HG02571 (cell line): ENCODE data around the gene CEMIP2.
A peak's percentile ranks its signal among the peaks of the same experiment; 100 is the strongest.

Experiments used
- ATAC-seq: cut with Tn5 transposase; IDR thresholded peaks from one replicate; pipeline ENCODE4 v1.9.1; 2021; ENCODE audit warnings: mild to moderate bottlenecking, moderate library complexity; ENCODE audit not compliant: unreplicated experiment

The CEMIP2 gene

DNA sequence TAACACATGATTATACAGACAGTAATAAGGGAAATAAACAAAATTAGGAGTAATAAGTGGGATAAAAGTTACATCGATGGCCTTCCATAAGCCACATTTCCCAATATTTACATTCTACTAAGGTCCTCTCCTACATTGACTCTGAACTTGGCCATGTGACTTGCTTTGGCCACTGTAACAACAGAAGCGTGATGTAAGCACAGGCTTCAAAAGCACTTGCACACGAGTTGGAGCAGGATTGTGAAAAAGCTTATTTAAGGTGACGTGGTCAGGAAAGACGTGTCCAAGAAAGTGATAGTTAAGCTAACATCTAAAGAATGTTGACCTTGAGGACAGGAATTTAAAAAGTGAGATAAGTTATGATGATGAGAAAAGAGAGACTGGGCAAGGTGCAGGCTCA is 9.8 kb upstream of the CEMIP2 start:
- no peak for ATAC-seq

GRCh38 chr9:71774920-71775319 is 6.6 kb upstream of the CEMIP2 start:
- no peak for ATAC-seq

DNA sequence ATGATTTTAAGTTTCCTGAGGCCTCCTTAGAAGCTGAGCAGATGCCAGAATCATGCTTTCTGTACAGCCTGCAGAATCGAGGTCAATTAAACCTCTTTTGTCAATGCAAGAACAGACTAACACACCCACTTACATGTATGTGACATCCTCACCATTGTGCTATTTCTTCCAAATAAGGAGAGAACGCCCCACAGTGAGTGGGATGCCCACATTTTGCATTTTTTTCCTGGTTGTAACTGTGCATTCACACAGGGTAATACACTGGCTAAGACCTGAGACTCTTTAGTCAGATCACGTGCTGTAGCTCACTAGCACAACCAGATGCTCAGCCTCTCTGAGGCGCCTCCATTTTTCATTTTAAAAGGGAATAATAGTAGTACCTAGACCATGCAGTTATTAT is 4.4 kb upstream of the CEMIP2 start:
- ATAC-seq: no peak

DNA sequence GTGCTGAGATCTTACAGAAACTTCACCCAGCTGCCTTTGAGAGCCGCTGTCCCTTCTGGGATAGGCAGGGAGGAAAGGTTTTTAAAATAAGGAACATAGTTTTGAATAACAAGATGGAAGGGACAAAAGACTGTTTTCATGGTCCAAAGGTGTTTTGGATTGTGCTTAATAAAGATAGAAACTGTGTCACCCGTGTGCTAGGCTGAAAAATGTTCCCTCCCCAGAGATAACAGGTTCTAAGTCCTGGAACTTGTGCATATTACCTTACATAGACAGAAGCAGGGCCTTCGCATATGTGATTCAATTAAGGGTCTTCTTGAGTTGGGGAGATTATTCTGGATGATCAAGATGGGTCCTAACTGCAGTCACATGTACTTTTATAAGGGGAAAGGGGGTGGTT is 1.9 kb upstream of the CEMIP2 start:
- ATAC-seq: no peak

GRCh38 chr9:71769175-71770161 is 1.2 kb upstream of the CEMIP2 start:
- ATAC-seq: peak; percentile 33

- ATAC-seq: no peak
Observed at GRCh38 chr9:71767776-71768321, 464 bp downstream of the CEMIP2 start.

DNA sequence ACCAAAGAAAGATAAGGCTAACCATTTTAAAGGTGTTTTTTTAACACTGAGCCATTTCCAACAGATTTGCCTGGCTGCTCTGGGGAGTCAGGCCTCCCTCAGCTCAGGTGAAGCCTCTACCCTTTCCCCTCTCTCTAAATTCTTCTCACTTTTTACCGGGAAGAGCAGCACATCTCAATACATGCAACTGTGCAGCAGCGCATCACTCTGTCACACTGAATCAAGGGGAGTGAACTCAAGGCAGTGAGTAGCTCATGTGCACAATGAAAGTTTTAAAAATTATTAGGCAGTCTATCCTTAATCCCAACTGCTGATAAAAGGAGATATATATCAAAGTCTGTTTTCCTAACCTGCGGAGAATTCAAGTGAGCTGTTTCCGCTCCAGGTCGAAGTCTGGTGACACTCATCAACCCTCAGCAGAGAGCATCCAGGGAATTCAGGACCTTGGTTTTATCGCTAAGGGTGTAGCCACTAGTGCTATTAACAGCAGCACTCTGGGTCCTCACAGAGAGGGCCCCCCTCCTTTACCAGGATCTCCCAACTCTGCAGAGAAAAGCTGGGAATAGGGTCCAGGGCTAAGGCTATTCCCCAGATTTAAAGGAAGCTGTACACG is 1.0 kb downstream of the CEMIP2 start:
- no peak for ATAC-seq

DNA sequence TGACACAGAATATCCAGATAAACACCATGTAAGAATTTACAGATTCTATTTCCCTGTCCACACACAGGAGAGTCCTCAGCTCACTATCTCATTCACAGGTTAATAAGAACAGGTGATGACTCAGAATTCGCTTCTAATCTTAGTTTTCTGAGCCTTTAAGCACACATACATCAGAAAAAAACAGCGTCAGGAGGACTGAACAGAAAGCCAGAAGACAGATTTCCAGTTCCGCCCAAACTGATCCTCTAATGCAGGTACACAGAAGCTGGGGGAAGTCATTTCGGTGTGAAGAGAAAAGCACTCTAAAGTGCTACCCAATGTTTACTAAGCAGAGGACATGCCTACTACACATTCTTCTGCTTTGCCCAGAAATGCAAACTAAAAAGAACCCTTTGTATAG is 1.6 kb downstream of the CEMIP2 start:
- no peak for ATAC-seq

- ATAC-seq: no peak
Observed at GRCh38 chr9:71765693-71766092, 2.6 kb downstream of the CEMIP2 start.

DNA sequence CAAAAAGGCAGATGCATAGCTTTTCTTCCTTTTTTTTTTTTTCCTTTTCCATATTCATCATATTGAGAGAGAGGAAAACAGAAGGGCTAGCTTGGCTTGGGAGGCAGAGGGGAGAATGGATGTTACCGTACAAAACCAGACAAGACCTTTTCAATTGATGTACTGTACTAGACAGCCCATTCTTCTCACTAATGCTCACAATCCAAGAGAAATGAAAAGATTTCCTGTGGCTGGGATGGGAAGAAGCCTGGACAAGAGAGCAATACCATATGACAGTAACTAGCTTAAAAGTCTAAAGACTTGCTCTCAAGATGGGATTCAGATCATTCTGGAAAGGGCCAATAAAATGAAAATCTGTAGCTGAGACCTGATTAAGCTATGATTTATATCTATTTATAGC is 3.4 kb downstream of the CEMIP2 start:
- ATAC-seq: no peak

- ATAC-seq: no peak
Observed at GRCh38 chr9:71764463-71764862, 3.9 kb downstream of the CEMIP2 start.

- no peak for ATAC-seq
Observed at GRCh38 chr9:71763832-71764231, 4.5 kb downstream of the CEMIP2 start.

DNA sequence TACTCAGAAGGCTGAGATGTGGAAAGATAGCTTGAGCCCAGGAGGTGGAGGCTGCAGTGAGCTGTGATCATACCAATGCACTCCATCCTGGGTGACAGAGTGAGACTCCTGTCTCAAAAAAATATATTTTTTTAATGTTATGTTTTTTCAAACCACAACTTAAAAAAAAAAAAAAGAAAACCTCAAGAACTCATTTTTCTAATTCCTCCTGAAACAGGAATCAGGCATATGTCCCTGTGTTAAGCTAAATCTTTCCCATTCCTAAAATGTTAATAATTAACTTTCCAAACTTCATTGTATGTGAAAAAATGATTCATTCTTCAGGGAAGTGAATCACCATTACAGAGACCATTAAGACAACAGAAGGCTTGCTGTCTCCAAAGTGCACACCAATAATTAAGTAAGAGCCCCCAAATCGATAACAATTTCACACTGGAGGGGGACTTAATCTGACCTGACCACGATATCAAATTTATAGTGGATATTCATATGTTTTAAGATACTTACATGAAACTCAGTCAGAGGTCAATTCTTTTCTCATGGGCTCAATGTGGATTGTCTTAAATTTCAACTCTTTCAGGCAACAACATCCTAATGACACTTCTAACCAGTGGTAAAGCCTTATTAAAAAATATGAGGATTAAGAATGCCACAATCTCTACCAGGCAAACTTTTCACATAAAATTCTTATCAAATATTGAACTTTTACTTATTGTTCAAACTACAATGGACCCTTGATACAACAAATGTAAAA is 5.2 kb downstream of the CEMIP2 start:
- ATAC-seq: no peak

DNA sequence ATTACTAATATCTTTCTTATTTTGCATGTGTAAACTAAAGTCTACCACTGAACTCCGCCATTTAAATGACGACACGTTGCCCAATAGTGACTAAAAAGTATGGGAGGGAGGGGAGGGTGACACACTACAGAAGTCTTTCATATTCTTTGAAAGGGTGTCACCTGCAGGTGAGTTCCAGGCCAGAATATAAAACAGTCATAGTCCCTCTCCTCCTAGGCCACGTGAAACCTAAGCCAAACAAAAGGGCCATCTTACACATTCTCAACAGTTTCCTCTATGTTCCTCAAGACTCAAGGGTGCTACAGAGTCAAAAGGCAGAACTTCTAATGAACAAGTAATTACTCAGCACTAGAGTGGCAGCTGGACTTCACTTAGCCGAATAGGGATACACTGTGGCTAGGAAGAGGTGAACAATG is 6.4 kb downstream of the CEMIP2 start:
- ATAC-seq: no peak

DNA sequence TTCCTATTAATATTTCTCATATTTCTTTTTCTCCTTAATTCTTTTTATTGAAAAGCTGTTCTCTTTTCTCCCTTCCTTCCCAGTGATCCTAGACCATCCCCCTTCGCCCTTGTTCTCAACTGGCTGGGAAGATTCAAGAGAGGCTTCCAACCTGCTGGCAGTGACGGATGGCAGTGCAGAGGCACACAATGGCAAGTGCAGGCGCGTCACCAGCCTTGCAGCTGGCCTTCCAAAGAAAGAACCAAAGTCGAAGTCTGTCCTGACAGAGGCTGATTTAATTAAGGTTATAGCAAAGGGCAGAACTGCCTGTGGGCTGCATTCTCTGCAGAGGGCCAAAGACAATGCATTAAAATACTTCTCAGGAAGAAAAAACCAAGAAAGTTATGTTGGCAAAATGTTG is 7.4 kb downstream of the CEMIP2 start:
- ATAC-seq: no peak

GRCh38 chr9:71758785-71759184 is 9.5 kb downstream of the CEMIP2 start:
- no peak for ATAC-seq

- ATAC-seq: no peak
Observed at GRCh38 chr9:71758277-71758676, 10.0 kb downstream of the CEMIP2 start.

- ATAC-seq: no peak
Observed at GRCh38 chr9:71756753-71757152, 11.6 kb downstream of the CEMIP2 start.

- no peak for ATAC-seq
Observed at GRCh38 chr9:71755869-71756268, 12.4 kb downstream of the CEMIP2 start.

- ATAC-seq: no peak
Observed at GRCh38 chr9:71755230-71755629, 13.1 kb downstream of the CEMIP2 start.

- ATAC-seq: no peak
Observed at GRCh38 chr9:71754151-71754550, 14.2 kb downstream of the CEMIP2 start.
